Omental fat pad (tissue), 4 donors: ENCODE measurements around the gene SCGB1D1. TPM values are rescaled to one million over a fixed set of nuclear protein-coding genes. Genes with fewer than 3 reads are reported as not detected.

Experiments used
- ATAC-seq: fragments of 150-250 bp; one replicate; pipeline ENCODE4 v1.9.1; 2016; ENCODE audit warnings: mild to moderate bottlenecking, moderate library complexity; ENCODE audit not compliant: low FRiP score
- DNase-seq: peaks from one replicate; pipeline ENCODE4 v3.0.0-alpha.2; 2019; ENCODE audit warnings: low spot score
- total RNA-seq, 4 donors: library from RNA; depleted of rRNA; stranded (reverse); fragments of >200 nt; gene quantifications; one replicate each; pipeline ENCODE4 v1.1.0, GENCODE V29; 2016
- TF ChIP-seq, protein P1 (sequence below), 3 donors: fragments of 450-650 bp; IDR thresholded peaks; one replicate each; pipeline ENCODE4 v1.5.1; 2016 to 2017; ENCODE audit warnings: antibody characterized with exemption in 3 of 3, mild to moderate bottlenecking in 3 of 3, moderate library complexity in 2 of 3

The SCGB1D1 gene
- total RNA-seq, 4 donors from 2014 or later: not detected

DNA sequence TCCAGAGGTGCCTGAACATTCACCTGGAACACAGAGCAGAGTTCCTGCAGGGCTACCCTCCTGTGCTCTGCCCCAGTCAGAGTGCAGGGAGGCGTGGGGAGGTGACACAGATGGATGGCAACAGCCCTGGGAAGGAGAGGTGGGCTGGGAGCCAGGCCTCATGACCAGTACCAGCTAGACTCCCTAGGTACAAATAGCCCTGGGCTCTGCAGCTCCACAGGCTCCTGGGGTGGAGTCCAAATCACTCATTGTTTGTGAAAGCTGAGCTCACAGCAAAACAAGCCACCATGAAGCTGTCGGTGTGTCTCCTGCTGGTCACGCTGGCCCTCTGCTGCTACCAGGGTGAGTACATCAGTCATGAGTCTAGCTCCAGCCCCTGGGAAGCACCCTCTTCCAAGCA is 52.0 kb downstream of the SCGB1D1 start, which contains the start of gene SCGB1D2:
Gene SCGB1D2 (plus strand): TSS at position 219 of the 400 bp plus-strand sequence. CDS start 69 bp downstream, at position 288.
- TF ChIP-seq, protein P1, sequence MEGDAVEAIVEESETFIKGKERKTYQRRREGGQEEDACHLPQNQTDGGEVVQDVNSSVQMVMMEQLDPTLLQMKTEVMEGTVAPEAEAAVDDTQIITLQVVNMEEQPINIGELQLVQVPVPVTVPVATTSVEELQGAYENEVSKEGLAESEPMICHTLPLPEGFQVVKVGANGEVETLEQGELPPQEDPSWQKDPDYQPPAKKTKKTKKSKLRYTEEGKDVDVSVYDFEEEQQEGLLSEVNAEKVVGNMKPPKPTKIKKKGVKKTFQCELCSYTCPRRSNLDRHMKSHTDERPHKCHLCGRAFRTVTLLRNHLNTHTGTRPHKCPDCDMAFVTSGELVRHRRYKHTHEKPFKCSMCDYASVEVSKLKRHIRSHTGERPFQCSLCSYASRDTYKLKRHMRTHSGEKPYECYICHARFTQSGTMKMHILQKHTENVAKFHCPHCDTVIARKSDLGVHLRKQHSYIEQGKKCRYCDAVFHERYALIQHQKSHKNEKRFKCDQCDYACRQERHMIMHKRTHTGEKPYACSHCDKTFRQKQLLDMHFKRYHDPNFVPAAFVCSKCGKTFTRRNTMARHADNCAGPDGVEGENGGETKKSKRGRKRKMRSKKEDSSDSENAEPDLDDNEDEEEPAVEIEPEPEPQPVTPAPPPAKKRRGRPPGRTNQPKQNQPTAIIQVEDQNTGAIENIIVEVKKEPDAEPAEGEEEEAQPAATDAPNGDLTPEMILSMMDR (IDR thresholded peaks at IDR 0.05): no peak
- DNase-seq (no peak), ATAC-seq (no peak)

Other genes with a start within 250 kb of the SCGB1D1 start
- 10 to 100 TPM in 3 of 4 donors, 1 to 10 TPM in 1; 5.8 to 17.0 (median 12.0) TPM for gene BEST1, start 239.9 kb upstream of the SCGB1D1 start, total RNA-seq
- gene FTH1, start 222.6 kb upstream of the SCGB1D1 start, total RNA-seq: 1,000 to 10,000 TPM; 3,477 to 7,075 (median 4,643) TPM
- gene INCENP, start 66.2 kb upstream of the SCGB1D1 start, total RNA-seq: 10 to 100 TPM in 2 of 4 donors, 1 to 10 TPM in 2; 8.0 to 19.1 (median 12.9) TPM
- gene SCGB2A1, start 18.5 kb downstream of the SCGB1D1 start, total RNA-seq: not detected
- gene SCGB1D2, start 52.0 kb downstream of the SCGB1D1 start, total RNA-seq: not detected
- gene SCGB2A2, start 79.9 kb downstream of the SCGB1D1 start, total RNA-seq: not detected
- not detected for gene SCGB1D4, start 108.9 kb downstream of the SCGB1D1 start, total RNA-seq
- gene ASRGL1, start 147.2 kb downstream of the SCGB1D1 start, total RNA-seq: 10 to 100 TPM in 3 of 4 donors, 1 to 10 TPM in 1; 7.1 to 57.9 (median 31.3) TPM
- not detected for gene SCGB1A1, start 228.8 kb downstream of the SCGB1D1 start, total RNA-seq